Activated naive CD8-positive, alpha-beta T cell (primary cell): ENCODE data around the gene QSOX1.
A peak's percentile ranks its signal among the peaks of the same experiment; 100 is the strongest.

ENCODE experiments used
- H3K27ac Mint-ChIP-seq: one replicate; pipeline ENCODE4 v1.8.0; 2021; ENCODE audit warnings: mixed read lengths
- H3K27me3 Mint-ChIP-seq: one replicate; pipeline ENCODE4 v1.8.0; 2021; ENCODE audit warnings: mixed read lengths
- H3K36me3 Mint-ChIP-seq: one replicate; pipeline ENCODE4 v1.8.0; 2021; ENCODE audit warnings: mixed read lengths
- H3K4me1 Mint-ChIP-seq: one replicate; pipeline ENCODE4 v1.8.0; 2021; ENCODE audit warnings: low read depth, mixed read lengths
- H3K4me3 Mint-ChIP-seq: one replicate; pipeline ENCODE4 v1.8.0; 2021; ENCODE audit warnings: mild to moderate bottlenecking, mixed read lengths
- H3K9me3 Mint-ChIP-seq: one replicate; pipeline ENCODE4 v1.8.0; 2021; ENCODE audit warnings: low read depth, mixed read lengths

QSOX1 gene

DNA sequence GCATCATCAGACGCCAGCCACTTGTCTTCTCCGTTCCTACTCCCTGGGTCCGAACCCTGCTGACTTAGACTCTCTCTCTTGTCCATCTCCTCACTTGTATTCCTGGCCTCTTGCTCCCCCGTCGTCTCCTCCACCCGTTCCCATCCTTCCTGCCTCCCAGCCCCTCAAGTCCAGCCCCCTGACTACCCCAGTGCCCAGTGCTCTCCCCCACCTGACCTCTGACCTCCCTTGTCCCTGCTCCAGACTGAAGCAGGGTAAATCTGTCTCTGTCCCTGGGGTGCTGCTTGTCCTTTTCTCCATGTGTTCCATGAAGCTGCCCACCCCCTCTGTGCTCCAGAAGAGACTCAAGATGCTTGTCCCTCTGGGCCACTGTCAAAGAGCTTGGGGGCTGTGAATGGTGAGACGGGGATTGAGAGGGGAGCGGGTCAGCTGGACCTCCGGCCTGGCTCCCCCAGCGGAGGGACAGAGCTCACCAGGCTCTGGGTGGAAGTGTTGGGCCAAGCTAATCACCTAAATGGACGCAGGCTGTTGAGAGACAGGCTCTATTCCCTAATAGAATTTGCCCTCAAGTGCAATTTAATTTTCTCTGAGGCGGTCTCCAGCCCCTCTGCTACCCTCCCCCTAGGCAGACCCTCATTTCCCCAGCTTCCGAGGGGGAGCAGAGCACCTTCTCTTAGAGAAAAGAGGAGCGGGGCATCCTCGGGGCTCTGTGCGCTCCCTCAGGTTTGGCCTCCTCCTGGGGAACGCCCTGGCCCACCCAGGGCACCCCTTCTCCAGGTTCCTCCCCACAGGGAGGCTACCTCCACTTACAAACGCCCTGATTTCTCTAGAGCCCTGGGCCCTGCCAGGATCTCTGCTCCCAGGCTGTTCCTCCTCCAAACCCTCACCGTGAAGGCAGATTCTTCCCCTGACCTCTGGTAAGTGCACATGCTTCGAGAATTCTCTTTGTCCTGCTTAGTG, 64.4 kb downstream of the QSOX1 start:
- Mint-ChIP-seq H3K27ac (no peak overlapping the region), H3K9me3 (no peaks in the 10 kb centered on the region), H3K36me3 (no peaks in the 10 kb centered on the region), H3K27me3 (peaks cover 3% of the 10 kb centered on the region), H3K4me1 (no peaks in the 10 kb centered on the region), H3K4me3 (no peak overlapping the region)

DNA sequence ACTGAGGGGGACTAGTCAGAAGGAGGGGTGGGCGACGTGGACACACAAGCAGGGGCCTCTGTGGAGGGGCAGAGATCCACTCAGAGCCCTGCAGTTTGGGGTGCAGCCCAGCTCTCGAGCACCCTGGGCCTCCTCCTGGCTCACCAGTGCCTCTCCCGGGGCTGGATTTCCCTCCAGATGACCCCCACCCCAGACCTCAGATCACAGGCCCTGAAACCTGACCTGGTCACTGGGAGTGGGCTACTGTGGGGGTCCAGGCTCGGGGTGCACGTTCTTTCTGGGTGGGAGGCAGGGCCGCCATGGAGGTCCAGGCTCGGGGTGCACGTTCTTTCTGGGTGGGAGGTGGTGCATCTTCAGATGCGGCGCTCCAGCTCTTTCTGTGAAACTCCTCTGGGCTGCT, 65.1 kb downstream of the QSOX1 start:
- H3K4me1 Mint-ChIP-seq, result no peaks in the 10 kb centered on the region
- H3K36me3 Mint-ChIP-seq, result no peaks in the 10 kb centered on the region
- H3K27me3 Mint-ChIP-seq, result peaks cover 8% of the 10 kb centered on the region
- no peaks in the 10 kb centered on the region for H3K9me3 Mint-ChIP-seq
- H3K27ac Mint-ChIP-seq, result no peak overlapping the region
- no peak overlapping the region for H3K4me3 Mint-ChIP-seq

DNA sequence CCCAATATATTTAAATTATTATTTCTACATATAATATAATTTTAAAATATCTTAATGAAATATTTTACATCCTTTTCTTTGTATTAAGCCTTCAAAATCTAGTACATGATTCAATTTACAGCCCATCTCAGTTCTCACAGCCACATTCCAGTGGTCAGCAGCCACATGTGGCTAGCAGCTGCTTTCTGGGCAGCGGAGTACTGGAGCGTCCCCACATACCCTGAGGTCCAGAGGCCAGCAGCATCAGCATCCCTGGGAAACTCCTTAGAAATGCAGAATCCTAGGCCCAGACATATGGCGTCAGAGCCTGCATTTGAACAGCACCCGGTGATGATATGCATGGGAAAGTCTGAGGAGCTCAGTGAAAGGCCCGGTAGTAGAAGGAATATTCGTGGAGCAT, 66.8 kb downstream of the QSOX1 start:
- Mint-ChIP-seq H3K27me3 (peaks cover 16% of the 10 kb centered on the region), H3K36me3 (no peaks in the 10 kb centered on the region), H3K9me3 (no peaks in the 10 kb centered on the region), H3K4me1 (no peaks in the 10 kb centered on the region), H3K4me3 (no peak overlapping the region), H3K27ac (no peak overlapping the region)

DNA sequence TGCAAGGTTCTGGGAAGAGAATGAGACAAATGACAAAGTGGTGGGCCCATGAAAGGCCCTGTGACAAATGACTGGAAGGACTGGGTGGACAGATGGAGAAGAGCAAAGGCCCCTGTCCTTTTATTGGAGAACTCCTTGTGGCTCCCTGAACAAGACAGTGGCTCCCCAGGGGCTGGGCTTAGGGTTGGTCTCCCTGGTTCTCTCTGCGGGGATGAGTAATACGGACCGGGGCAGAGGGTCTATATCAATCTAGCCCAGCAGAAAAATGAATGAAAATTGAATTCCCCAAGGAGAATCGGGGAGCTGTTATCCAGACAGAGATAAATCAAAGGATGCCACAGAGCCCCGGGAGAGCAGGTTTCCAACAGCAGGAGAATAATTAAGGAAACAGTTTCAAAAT, 70.2 kb downstream of the QSOX1 start:
- Mint-ChIP-seq H3K36me3 (no peaks in the 10 kb centered on the region), H3K4me1 (peaks cover 2% of the 10 kb centered on the region), H3K4me3 (no peak overlapping the region), H3K27me3 (peaks cover 30% of the 10 kb centered on the region), H3K9me3 (no peaks in the 10 kb centered on the region), H3K27ac (no peak overlapping the region)

DNA sequence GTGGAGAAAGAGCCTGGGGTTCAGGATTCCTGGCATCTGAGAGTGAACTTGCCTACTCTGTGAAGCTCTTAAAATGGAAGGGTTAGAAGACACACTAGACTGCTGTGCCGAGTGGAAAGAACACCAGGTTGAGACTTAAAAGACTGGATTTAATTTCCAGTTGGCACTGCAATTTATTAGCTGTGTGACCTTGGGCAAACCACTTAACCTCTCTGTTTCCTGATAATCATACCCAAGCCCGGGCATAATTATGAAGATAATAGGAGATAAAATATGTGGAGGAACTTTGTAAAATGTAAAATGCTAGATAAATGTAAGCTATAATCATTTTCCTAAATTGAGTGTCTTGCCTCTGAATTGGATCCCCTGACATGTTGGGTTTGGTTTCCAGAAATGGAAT, 70.7 kb downstream of the QSOX1 start:
- H3K4me1 Mint-ChIP-seq, result peaks cover 2% of the 10 kb centered on the region
- H3K9me3 Mint-ChIP-seq, result no peaks in the 10 kb centered on the region
- H3K36me3 Mint-ChIP-seq, result no peaks in the 10 kb centered on the region
- H3K27ac Mint-ChIP-seq, result no peak overlapping the region
- H3K27me3 Mint-ChIP-seq, result peaks cover 30% of the 10 kb centered on the region
- no peak overlapping the region for H3K4me3 Mint-ChIP-seq

DNA sequence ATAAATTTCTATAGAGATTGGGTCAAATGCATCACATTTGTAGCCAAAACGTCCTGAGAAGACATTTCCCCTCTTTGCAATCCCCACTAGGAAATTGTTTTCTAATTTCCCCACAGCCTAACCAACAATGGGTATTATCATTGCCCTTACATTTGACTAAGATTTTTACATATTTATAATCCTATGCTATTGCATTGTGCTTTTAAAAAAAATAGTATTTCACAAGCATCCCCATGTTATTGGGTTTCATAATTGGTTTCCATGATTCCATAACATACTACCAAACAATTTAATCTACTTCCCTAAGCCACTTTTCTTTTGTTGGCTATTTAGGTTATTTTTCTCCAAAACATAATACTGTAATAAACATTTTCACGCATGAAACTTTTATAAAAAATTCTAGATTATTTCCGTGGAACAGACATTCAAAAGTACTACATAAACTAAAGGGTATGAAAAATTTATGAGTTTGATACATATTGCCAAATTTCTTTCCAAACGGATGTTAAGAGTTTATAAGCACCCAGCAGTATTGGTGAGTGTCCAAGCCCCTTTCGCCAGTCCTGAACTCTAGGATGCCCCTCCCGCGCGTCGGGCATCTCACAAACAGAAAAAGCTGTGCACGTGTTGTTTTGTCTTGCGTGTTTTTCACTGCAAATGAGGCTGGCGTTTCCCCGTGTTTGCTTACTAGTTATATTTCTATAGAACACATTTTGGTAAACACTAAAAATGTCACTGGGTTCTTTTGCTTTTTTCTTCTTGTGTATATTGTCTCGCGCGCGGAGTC, 73.4 kb downstream of the QSOX1 start:
- H3K36me3 Mint-ChIP-seq, result no peaks in the 10 kb centered on the region
- peaks cover 38% of the 10 kb centered on the region for H3K27me3 Mint-ChIP-seq
- peaks cover 12% of the 10 kb centered on the region for H3K4me1 Mint-ChIP-seq
- H3K4me3 Mint-ChIP-seq, result peak overlapping the region; percentile 79
- no peaks in the 10 kb centered on the region for H3K9me3 Mint-ChIP-seq
- H3K27ac Mint-ChIP-seq, result no peak overlapping the region

DNA sequence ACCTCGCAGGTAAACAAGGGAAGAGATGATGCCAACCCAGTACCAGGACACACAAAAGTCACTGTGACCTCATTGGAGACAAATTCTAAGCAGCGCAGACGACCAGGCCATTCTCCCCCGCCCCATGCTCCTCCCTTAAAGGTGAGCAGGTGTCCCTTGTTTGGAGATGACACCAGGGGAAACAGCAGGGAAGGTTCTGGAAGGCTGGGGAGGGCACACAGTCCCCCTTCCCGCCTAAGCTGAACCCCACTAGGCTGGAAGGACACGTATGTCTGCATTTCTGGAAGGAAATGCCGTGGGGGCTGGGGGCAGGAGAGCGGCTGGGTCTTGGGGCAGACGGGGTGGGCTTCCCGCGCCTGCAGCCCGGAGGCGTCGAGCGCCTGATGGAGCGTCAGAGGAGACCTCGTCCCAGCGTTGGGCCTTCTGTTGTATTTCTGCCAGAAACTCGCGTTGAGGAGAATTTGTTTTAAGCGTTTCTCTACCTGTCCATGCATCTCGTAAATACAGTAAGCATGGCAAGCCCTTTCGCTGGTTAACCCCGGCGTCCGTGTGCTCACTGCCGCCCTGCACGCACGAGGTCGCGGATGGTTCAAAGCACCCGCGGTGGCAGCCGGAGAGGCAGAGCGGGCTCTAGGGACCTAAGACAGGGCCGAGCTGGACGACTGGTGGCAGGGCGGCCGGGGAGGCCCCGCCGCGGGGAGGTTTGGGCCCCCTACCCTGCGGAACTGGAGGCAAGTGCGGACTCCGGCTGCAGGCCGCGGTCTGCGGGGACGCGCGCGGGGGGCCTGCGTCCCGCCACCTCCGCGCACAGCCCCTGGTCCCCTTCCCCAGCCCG, 74.2 kb downstream of the QSOX1 start:
- H3K4me1 Mint-ChIP-seq, result peaks cover 13% of the 10 kb centered on the region
- peaks cover 40% of the 10 kb centered on the region for H3K27me3 Mint-ChIP-seq
- no peak overlapping the region for H3K27ac Mint-ChIP-seq
- no peaks in the 10 kb centered on the region for H3K9me3 Mint-ChIP-seq
- H3K4me3 Mint-ChIP-seq, result peak overlapping the region; percentile 79
- H3K36me3 Mint-ChIP-seq, result no peaks in the 10 kb centered on the region

DNA sequence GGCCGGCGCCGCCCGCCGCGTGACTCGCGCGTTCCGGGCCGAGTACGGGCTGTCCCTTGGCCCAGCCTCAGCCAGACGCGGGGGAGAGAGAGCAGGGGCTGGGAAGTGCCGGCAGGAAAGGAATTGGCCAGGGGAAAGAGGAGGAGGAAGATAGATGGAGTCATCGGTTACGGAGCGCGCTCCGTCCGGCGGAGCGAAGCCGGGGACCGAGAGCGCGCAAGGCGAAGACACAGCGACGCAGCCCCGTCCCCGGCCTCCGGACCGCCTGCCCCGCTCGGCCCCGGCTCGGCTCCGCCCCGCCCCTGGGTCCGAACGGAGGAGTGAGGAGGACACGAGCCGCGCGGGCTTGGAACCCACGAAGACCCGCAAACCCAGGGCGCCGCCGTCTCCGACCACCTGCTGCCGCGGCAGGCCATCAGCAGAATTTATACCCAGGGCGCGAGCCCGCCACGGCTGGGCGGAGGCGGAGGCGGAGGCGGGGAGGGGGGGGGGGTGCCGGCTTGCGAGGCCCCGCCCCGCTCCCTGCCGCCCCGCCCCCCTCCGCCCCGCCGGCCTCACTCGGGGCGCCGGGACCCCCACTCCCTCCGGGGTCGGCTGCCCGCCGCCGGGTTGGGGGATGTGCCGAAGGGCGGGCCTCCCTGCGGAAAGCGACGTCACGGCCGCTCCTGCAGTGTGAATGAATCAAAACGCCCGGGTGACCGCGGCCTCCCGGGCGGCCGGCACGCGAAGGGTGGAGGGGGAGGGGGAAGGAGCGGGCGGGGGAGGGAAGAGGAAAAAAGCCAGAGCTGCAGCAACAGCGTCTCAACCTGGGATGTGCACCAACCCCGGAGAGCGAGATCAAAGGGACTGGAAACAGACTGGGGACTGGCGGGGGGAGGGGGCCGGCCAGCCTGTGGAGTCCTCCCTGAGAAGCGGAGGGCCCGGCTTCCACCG, 75.1 kb downstream of the QSOX1 start, which contains the start of gene LHX4:
TSS of gene LHX4 (plus strand) at position 782 of the 933 bp plus-strand sequence. CDS start 266 bp downstream, outside the sequence.
- Mint-ChIP-seq H3K27me3 (peaks cover 36% of the 10 kb centered on the region), H3K36me3 (no peaks in the 10 kb centered on the region), H3K9me3 (no peaks in the 10 kb centered on the region), H3K27ac (no peak within 1 kb of the TSS), H3K4me3 (peak within 1 kb of the TSS; percentile 82), H3K4me1 (peaks cover 19% of the 10 kb centered on the region)

DNA sequence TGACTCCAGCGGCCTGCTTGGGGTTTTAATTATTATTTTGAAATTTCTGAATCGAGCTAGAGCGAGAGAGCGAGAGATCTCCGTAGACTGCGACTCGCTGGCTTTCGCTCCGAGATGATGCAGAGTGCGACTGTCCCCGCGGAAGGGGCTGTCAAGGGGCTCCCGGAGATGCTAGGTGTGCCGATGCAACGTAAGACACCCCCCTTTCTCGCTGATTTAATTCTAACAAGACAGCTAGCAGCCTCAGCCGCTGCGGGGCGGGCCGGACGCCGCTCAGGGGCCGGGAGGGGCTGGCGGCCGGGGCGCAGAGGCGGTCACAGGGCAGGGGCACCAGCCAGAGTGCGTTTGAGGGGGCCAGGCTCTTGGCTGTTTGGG, 75.7 kb downstream of the QSOX1 start:
- Mint-ChIP-seq H3K4me1 (peaks cover 21% of the 10 kb centered on the region), H3K27ac (no peak overlapping the region), H3K9me3 (no peaks in the 10 kb centered on the region), H3K36me3 (no peaks in the 10 kb centered on the region), H3K27me3 (peaks cover 31% of the 10 kb centered on the region), H3K4me3 (peak overlapping the region; percentile 82)

DNA sequence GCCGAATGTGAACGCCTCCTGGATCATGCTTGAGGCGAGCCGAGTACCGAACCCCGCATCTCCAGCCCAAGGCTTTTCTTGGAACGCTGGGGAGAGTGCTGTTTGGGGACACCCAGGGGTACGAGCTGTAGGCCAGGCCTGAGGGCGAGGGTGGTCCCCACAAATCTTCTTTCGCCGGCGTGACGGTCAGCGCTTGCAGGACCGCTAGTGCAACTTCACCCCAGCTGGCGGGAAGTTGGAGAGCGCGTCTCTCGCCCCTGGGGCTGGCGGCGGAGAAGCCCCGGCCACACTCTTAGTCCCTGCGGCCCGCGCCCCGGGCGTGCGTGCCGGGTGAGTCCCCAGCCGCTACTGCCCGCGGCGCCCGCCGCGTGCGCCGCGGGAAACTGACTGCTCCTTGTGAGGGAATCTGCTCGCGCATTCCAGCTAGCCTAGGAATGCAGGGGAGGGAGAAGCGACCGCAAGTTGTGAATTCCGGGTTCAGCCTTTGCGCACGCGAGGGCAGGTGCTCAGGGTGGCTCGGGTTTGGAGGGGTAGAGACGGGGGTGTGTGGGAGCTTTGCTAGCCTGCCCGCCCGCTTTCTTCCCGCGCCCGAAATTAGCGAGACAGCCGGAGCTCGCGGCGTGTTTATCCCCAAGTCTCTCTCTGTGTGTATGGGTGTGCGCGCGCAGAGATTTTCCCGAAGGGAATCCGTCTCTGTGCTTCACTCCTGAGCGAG, 76.3 kb downstream of the QSOX1 start:
- peaks cover 24% of the 10 kb centered on the region for H3K4me1 Mint-ChIP-seq
- peaks cover 32% of the 10 kb centered on the region for H3K27me3 Mint-ChIP-seq
- no peaks in the 10 kb centered on the region for H3K9me3 Mint-ChIP-seq
- no peaks in the 10 kb centered on the region for H3K36me3 Mint-ChIP-seq
- H3K27ac Mint-ChIP-seq, result no peak overlapping the region
- peak overlapping the region; percentile 82 for H3K4me3 Mint-ChIP-seq

DNA sequence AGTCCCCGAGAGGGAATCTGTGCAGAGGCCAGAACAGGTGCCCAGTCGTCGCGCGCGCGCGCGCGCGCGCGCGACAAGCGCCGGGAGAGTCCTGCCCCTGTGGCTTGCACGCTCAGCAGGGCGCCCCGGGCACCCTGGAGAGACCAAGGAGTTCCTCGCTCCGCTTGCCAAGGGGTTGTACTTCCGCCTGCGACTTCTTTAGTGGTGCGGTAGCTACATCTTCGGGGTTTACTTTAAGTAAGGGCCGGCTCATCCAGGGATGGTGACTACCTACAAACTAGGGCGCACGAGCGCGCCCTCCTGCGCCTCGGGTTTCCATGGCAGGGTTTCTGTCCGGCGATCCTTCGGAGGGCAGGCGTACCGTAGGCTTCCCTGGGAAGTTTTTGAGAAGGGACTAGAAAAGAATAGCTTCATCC, 76.8 kb downstream of the QSOX1 start:
- Mint-ChIP-seq H3K9me3 (no peaks in the 10 kb centered on the region), H3K36me3 (no peaks in the 10 kb centered on the region), H3K4me1 (peaks cover 30% of the 10 kb centered on the region), H3K27ac (no peak overlapping the region), H3K4me3 (peak overlapping the region; percentile 83), H3K27me3 (peaks cover 37% of the 10 kb centered on the region)

DNA sequence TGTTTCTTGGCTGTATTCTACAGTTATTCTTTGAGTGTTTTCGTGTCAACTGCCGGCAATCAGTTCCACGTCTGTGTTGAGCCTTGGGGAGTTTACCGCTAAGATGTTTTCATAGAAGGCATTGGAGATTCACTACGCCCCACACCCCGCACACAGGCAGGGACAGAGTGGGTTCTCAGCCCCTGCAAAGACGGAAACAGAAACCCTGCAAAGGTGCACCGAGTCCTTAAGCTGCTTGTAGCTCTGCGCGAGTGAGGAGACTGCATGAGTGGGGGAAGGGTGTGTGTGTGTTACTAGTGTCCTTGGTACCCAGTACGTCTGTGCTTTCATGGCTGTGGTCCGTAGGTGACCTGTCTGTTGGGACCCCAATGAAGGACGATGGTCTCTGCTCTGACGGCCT, 77.3 kb downstream of the QSOX1 start:
- Mint-ChIP-seq H3K4me3 (peak overlapping the region; percentile 83), H3K4me1 (peaks cover 32% of the 10 kb centered on the region), H3K36me3 (no peaks in the 10 kb centered on the region), H3K27me3 (peaks cover 37% of the 10 kb centered on the region), H3K27ac (no peak overlapping the region), H3K9me3 (no peaks in the 10 kb centered on the region)

DNA sequence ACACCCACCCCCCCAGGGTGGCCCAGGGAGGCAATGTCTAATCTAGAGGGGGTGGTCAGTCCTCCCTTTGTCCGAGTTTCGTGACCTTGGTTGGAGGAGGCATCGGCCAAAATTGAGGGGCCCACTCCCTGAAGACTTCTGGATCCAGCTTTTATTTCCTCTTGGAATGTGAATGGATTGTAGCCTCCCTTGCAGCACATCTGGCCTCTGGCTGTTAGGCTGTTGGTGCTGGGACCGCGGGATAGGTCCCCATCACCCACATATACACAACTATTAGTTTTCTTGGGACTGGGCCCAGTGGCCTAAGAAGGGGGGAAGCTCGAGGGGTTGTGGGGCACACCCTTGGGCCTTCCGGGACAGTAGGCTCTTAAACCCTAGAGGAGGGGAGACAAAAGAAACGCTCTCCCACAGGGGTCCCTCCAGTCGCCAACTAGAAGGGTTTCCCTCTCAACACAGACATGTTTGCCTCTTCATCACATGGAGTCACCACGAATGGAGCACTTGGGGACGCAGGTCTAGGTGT, 77.9 kb downstream of the QSOX1 start:
- H3K27me3 Mint-ChIP-seq, result peaks cover 43% of the 10 kb centered on the region
- no peaks in the 10 kb centered on the region for H3K36me3 Mint-ChIP-seq
- no peak overlapping the region for H3K27ac Mint-ChIP-seq
- no peaks in the 10 kb centered on the region for H3K9me3 Mint-ChIP-seq
- H3K4me1 Mint-ChIP-seq, result peaks cover 32% of the 10 kb centered on the region
- no peak overlapping the region for H3K4me3 Mint-ChIP-seq
